GM23338 (cell line): ENCODE data around the gene PCK2. TPM values are rescaled to one million over a fixed set of nuclear protein-coding genes. Genes with fewer than 3 reads are reported as not detected.

Source experiments
- ATAC-seq: fragments of 200-7000 bp; cut with Tn5 transposase; 3 replicates; pipeline ENCODE4 v1.9.1; 2020
- DNase-seq: peaks from one replicate; pipeline ENCODE4 v3.0.0-alpha.2; 2015; ENCODE audit warnings: low spot score
- H2AFZ ChIP-seq: fragments of 200-600 bp; sonication (generic); 2 replicates; pipeline ENCODE4 v1.8.0; 2016; ENCODE audit warnings: antibody characterized with exemption, mild to moderate bottlenecking, moderate library complexity
- H3F3A ChIP-seq: fragments of 200-600 bp; sonication (generic); replicated peaks from 2 replicates; pipeline ENCODE4 v1.8.0; 2017; ENCODE audit warnings: antibody characterized with exemption, mixed run types, low read depth
- H3K27ac ChIP-seq: fragments of 200-600 bp; sonication (generic); 2 replicates; pipeline ENCODE4 v1.6.1; 2016; ENCODE audit warnings: low read depth
- H3K27me3 ChIP-seq: fragments of 200-600 bp; sonication (generic); 2 replicates; pipeline ENCODE4 v1.8.0; 2016; ENCODE audit warnings: mild to moderate bottlenecking, mixed run types, moderate library complexity; ENCODE audit not compliant: insufficient read depth
- H3K36me3 ChIP-seq: fragments of 200-600 bp; sonication (generic); 2 replicates; pipeline ENCODE4 v1.8.0; 2016; ENCODE audit warnings: mild to moderate bottlenecking; ENCODE audit not compliant: insufficient read depth
- H3K4me1 ChIP-seq: fragments of 200-600 bp; sonication (generic); 2 replicates; pipeline ENCODE4 v1.8.0; 2016; ENCODE audit warnings: mild to moderate bottlenecking, moderate library complexity; ENCODE audit not compliant: insufficient read depth
- H3K4me2 ChIP-seq: fragments of 200-600 bp; sonication (generic); 2 replicates; pipeline ENCODE4 v1.7.1; 2017; ENCODE audit warnings: mixed run types
- H3K4me3 ChIP-seq: fragments of 200-600 bp; sonication (generic); 2 replicates; pipeline ENCODE4 v1.6.1; 2016; ENCODE audit warnings: mixed run types
- H3K79me2 ChIP-seq: fragments of 200-600 bp; sonication (generic); replicated peaks from 2 replicates; pipeline ENCODE4 v1.8.0; 2017; ENCODE audit warnings: mild to moderate bottlenecking; ENCODE audit not compliant: insufficient read depth
- H3K9me2 ChIP-seq: fragments of 200-600 bp; sonication (generic); 2 replicates; pipeline ENCODE4 v1.8.0; 2017; ENCODE audit not compliant: insufficient read depth
- H4K20me1 ChIP-seq: fragments of 200-600 bp; sonication (generic); replicated peaks from 2 replicates; pipeline ENCODE4 v1.8.0; 2017; ENCODE audit warnings: mild to moderate bottlenecking; ENCODE audit not compliant: insufficient read depth
- H3K27ac Mint-ChIP-seq: 2 replicates; pipeline ENCODE4 v1.8.0; 2020; ENCODE audit warnings: inconsistent platforms, mild to moderate bottlenecking, moderate library complexity, mixed read lengths
- H3K27me3 Mint-ChIP-seq: 3 replicates; pipeline ENCODE4 v1.8.0; 2022; ENCODE audit warnings: low read depth, mild to moderate bottlenecking, moderate library complexity, mixed read lengths, inconsistent platforms; ENCODE audit not compliant: insufficient read depth, poor library complexity
- H3K36me3 Mint-ChIP-seq: 3 replicates; pipeline ENCODE4 v1.8.0; 2021; ENCODE audit warnings: low read depth, mild to moderate bottlenecking, inconsistent platforms, moderate library complexity, mixed read lengths
- H3K4me1 Mint-ChIP-seq: 3 replicates; pipeline ENCODE4 v1.8.0; 2020; ENCODE audit warnings: mild to moderate bottlenecking, inconsistent platforms, mixed read lengths
- H3K4me3 Mint-ChIP-seq: 3 replicates; pipeline ENCODE4 v1.8.0; 2021; ENCODE audit warnings: moderate library complexity, mild to moderate bottlenecking, inconsistent platforms, mixed read lengths
- H3K9me3 Mint-ChIP-seq: 3 replicates; pipeline ENCODE4 v1.8.0; 2020; ENCODE audit warnings: moderate library complexity, mild to moderate bottlenecking, inconsistent platforms, mixed read lengths
- CREB1 ChIP-seq: fragments of 250-450 bp; sonication (Bioruptor Pico); IDR thresholded peaks from 2 replicates; pipeline ENCODE4 v1.5.0; 2020; ENCODE audit warnings: low read depth, mild to moderate bottlenecking, moderate library complexity
- CTCF ChIP-seq, 2 experiments: fragments of 200-600 bp in 1 of 2; sonication (generic) in 1 of 2; conservative IDR thresholded peaks; 2 replicates each; pipeline versions ENCODE4 v1.5.1 to v1.6.1; 2016 to 2017; ENCODE audit warnings: antibody characterized with exemption in 2 of 2, low read depth in 2 of 2, mild to moderate bottlenecking in 2 of 2, moderate library complexity in 1 of 2
- POLR2AphosphoS5 ChIP-seq: IDR thresholded peaks from 2 replicates; pipeline ENCODE4 v1.6.1; 2016; ENCODE audit warnings: antibody characterized with exemption, low read depth
- STAT1 ChIP-seq: IDR thresholded peaks from one replicate; pipeline ENCODE4 v1.6.1; 2016; ENCODE audit warnings: antibody characterized with exemption; ENCODE audit not compliant: unreplicated experiment
- ZNF462 ChIP-seq: fragments of 250-450 bp; sonication (Bioruptor Pico); IDR thresholded peaks from 2 replicates; pipeline ENCODE4 v1.5.0; 2020; ENCODE audit warnings: mild to moderate bottlenecking, moderate library complexity
- polyA plus RNA-seq: library from polyadenylated mRNA; unstranded; fragments of >200 nt; fragmentation: Nextera tagmentation; extraction: Ambion mirVana; gene quantifications from 2 replicates; pipeline ENCODE4 v1.2.1, GENCODE V29; 2016
- total RNA-seq: library from RNA; depleted of rRNA; stranded (reverse); fragments of >200 nt; shearing (Covaris generic); gene quantifications from 2 replicates; pipeline ENCODE4 v1.2.3, GENCODE V29; 2014

Gene PCK2
- total and polyA plus RNA-seq, 2 experiments from 2014 or later, result 53.5 to 103 TPM

- Histone ChIP-seq H3K27me3 (no peaks in the 10 kb centered on the region), H2AFZ (0 out of 2 replicates have a peak overlapping the region, but pooled peaks have one; percentile 23), H3F3A (peaks cover 15% of the 10 kb centered on the region), H3K4me3 (peak overlapping the region; percentile 100), H3K4me1 (peaks cover 18% of the 10 kb centered on the region), H3K9me2 (peaks cover 8% of the 10 kb centered on the region), H3K4me2 (peak overlapping the region; percentile 100), H3K27ac (peak overlapping the region; percentile 97), H3K79me2 (peaks cover 22% of the 10 kb centered on the region), H3K36me3 (no peaks in the 10 kb centered on the region), H4K20me1 (peaks cover 5% of the 10 kb centered on the region; the same call in 1 of the 2 replicates)
- Mint-ChIP-seq H3K4me1 (peaks cover 33% of the 10 kb centered on the region), H3K4me3 (peak overlapping the region; percentile 100), H3K36me3 (peaks cover 57% of the 10 kb centered on the region), H3K27ac (peak overlapping the region; percentile 96), H3K27me3 (peaks cover 24% of the 10 kb centered on the region), H3K9me3 (peaks cover 3% of the 10 kb centered on the region; the same call in 2 of the 3 replicates)
- ATAC-seq (peak; percentile 0), DNase-seq (peak; percentile 30)
- TF ChIP-seq CTCF (conservative IDR thresholded peaks at IDR 0.05; ENCODE audit: low read depth in 2 of 2), result no peak
- TF ChIP-seq ZNF462 (CRISPR knock-in tag), result no peak
- TF ChIP-seq STAT1, result no peak
- TF ChIP-seq CREB1 (CRISPR knock-in tag), result no peak
- no peak for TF ChIP-seq POLR2AphosphoS5
Measured at GRCh38 chr14:24094841-24095270, 745 bp downstream of the PCK2 start.
